NCI-H226 (cell line): ENCODE measurements around the gene STXBP5L.
"Not testable (repeated sequence)": the region's sequence is repeated elsewhere in the genome, so short reads cannot be mapped to it uniquely, and the experiment has no call there.

ENCODE experiments used
- DNase-seq: peaks from one replicate; pipeline ENCODE4 v3.0.0-alpha.2; 2015

Gene STXBP5L

DNA sequence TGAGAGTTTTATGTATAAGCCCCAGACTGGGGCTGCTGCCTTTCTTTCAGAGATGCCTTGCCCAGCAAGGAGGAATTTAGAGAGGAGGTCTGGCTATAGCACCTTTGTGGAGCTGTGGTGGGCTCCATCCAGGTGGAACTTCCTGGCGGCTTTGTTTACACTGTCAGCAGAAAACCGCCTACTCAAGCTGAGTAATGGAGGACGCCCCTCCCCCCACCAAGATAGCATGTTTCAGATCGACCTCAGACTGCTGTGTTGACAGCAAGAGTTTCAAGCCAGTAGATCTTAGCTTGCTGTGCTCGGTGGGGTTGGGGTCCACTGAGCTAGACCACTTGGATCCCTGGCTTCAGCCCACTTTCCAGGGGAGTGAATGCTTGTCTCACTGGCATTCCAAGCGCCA, 155.6 kb downstream of the STXBP5L start:
- no peak for DNase-seq

GRCh38 chr3:121064121-121064520, 156.1 kb downstream of the STXBP5L start:
- DNase-seq: no peak

DNA sequence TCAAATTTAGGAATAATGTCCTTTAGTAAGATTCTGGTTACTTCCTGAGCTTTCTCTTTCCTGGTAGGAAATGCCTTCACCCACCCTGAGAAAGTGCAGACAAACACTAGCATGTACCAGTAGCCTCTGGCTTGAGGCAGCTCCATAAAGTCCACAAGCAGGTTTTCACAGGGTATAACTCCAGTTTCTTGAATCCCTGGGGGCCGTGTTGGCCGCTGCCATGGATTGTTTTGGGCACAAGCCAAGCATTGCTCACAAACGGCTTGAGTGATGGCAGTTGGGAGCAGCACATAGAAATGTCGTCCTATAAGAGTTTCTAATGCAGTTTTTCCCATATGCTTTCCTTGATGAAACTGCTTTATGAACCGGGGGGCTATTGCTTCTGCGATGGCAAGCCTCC, 164.1 kb downstream of the STXBP5L start:
- DNase-seq: no peak

DNA sequence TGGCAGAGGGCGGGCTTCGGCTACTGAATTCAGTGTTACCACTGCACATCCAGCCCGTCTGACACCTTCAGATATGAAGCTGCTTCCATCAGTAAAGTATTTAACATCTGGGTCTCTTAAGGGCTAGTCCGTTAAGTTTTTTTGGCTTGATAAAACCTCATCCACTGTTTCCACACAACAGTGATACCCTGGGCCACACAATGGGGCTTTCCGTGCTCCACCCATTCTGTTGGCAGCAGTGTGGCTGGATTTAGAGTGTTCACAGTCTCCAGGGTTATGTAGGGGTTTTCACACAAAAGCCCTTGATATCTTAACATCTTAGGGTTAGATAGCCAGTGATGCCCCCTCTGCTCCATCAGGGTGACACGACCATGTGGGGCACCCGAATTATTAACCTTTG, 165.0 kb downstream of the STXBP5L start:
- DNase-seq: no peak

GRCh38 chr3:121075191-121075590, 167.2 kb downstream of the STXBP5L start:
- DNase-seq: no peak

- DNase-seq: not testable (repeated sequence)
Observed at GRCh38 chr3:121078378-121079101, 170.5 kb downstream of the STXBP5L start.

GRCh38 chr3:121096953-121097352, 188.9 kb downstream of the STXBP5L start:
- no peak for DNase-seq

- not testable (repeated sequence) for DNase-seq
Observed at GRCh38 chr3:121111086-121111485, 203.1 kb downstream of the STXBP5L start.

GRCh38 chr3:121111914-121112612, 204.1 kb downstream of the STXBP5L start:
- no peak for DNase-seq

- DNase-seq: peak; percentile 2
Observed at GRCh38 chr3:121126033-121126706, 218.2 kb downstream of the STXBP5L start.

DNA sequence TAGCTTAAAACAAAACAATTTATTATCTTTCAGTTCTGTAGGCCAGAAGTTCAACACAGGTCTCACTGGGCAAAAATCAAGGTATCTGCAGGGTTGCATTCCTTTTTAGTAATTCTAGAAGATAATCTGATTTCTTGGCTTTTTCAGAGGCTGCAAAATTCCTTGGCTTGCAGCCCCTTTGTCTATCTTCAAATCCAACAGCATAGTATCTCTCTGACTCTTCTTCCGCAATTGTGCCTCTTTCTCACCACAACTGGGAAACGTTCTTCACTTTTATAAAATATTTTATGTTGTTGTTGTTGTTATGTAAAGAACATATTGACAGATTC, 218.7 kb downstream of the STXBP5L start:
- peak; percentile 7 for DNase-seq

DNA sequence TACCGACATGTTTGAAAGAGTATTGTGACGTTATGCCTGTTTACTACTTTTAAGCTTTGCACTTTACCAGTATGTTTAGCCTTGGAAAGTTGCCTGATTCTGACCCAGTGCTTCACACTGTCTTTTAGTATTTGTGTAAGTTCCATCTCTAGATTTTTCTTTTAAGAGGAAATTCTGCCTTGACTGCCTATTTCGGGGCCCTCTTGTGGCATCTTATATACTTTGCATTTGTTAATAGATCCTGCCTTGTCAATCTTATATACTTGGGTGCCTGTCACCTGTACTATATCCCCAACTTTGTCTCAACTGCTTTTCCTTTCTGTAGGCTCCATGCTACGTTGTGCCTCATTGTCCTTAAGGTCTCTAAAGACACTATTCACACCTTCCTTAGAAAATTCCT, 244.6 kb downstream of the STXBP5L start:
- no peak for DNase-seq

GRCh38 chr3:121153851-121154250, 245.8 kb downstream of the STXBP5L start:
- no peak for DNase-seq

GRCh38 chr3:121155028-121155427, 247.0 kb downstream of the STXBP5L start:
- DNase-seq: peak; percentile 38

GRCh38 chr3:121165397-121165837, 257.4 kb downstream of the STXBP5L start:
- no peak for DNase-seq

- no peak for DNase-seq
Observed at GRCh38 chr3:121167374-121168139, 259.6 kb downstream of the STXBP5L start.

DNA sequence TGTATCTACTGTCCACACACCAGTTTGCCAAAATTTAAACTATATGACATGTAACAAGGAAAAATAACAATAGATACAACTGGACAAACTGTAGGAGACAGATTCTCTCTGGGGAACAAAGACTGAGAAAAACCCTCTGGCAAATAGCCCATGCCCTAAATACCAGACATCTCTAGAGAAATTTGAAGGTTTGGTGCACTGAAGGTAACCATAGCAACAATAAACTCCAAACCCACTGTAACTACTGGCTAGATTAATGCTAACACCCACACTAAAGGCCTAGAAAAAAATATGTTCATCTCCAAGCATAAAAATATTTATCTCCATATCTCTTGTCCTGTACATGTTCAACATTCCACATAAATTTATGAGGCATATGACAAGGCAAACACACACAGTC, 267.1 kb downstream of the STXBP5L start:
- no peak for DNase-seq

DNA sequence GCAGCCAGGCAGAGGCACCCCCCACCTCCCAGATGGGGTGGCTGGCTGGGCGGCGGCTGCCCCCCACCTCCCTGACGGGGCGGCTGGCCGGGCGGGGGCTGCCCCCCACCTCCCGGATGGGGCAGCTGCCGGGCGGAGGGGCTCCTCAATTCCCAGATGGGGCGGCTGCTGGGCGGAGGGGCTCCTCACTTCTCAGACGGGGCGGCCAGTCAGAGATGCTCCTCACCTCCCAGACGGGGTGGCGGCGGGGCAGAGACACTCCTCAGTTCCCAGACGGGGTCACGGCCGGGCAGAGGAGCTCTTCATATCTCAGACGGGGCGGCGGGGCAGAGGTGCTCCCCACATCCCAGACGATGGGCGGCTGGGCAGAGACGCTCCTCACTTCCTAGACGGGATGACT, 282.6 kb downstream of the STXBP5L start:
- not testable (repeated sequence) for DNase-seq

DNA sequence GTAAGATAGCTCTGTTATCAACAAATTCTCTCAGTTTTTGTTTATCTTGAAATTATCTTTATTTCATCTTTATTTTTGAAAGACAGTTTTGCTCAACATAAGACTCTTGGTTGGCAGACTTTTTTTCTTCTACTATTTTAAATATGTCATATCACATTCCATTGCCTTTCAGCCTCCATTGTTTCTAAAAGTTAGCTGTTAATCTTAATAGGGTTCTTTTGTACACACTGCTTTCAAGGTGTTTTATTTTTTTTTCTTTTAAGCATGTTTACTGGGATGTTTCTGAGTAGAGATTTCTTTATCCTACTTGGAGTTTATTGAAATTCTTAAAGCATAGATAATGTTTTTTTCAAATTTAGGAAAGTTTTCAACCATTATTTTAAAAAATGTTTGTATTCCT, 294.6 kb downstream of the STXBP5L start:
- no peak for DNase-seq

DNA sequence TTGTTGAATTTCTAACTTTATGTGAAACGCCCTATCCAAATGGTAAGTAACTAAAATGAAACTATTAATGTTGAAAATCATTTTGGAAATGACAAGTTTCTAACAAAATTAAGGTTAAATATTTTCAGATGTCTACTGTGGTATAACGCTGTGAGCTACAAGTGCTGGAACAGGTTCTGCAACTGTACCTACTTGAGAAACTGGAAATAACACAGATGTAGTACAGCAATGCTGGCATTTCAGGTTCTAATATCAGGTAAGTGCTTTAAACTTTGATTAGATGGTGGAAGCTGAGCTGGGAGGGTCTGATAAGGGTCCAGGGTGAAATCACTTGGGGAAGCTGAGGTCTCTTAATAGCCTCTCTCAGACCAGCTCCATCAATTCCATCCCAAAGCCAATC, 315.1 kb downstream of the STXBP5L start:
- no peak for DNase-seq

- no peak for DNase-seq
Observed at GRCh38 chr3:121228971-121229370, 321.0 kb downstream of the STXBP5L start.

DNA sequence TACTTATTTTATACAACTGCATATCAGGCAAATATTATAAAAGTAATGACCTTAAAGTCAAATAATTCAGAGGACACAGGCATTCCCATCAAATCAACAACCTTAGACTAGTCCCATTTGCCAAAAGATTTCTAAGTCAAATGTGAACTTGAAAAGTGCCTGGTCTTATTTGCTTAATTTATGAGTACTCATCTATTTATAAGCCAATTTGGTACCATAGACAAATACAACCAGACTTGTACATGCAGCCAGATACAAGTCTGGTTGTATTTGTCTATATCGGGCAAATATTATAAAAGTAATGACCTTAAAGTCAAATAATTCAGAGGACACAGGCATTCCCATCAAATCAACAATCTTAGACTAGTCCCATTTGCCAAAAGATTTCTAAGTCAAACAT, 322.2 kb downstream of the STXBP5L start:
- not testable (repeated sequence) for DNase-seq

DNA sequence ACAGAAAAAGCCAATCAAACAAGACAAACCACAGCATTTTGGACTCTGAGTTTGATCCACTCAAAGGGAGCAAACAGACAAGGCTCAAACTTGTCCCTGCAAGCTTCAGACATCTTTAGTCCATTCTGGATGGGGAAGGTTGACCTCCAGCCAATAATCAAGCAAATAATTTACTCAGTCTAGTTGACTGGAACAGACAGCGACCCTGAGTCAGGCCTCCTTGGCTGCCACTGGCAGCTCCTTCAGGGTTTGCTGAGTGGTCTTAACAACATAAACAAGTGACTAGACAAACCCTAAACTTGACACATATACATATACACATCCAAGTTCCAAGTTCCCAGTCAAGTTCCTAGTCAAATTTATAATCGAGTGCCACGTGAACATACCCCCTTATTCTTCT, 323.9 kb downstream of the STXBP5L start:
- no peak for DNase-seq
